Measurements from ENCODE around the gene MAEL. TPM values are rescaled to one million over a fixed set of nuclear protein-coding genes. Genes with fewer than 3 reads are reported as not detected.
A peak's percentile ranks its signal among the peaks of the same experiment; 100 is the strongest.

Gene MAEL
- total RNA-seq, 1 experiment from 2014 or later = 0.26 TPM

- Mint-ChIP-seq H3K4me1 (no peaks in the 10 kb centered on the region), H3K27me3 (ENCODE audit: low read depth) (no peaks in the 10 kb centered on the region; the same call in 1 of the 2 replicates), H3K4me3 (no peak overlapping the region), H3K36me3 (peaks cover 3% of the 10 kb centered on the region; the same call in 1 of the 2 replicates), H3K27ac (no peak overlapping the region), H3K9me3 (peaks cover 10% of the 10 kb centered on the region)
- ATAC-seq = no peak
- TF ChIP-seq CDX4 (CRISPR knock-in tag; IDR thresholded peaks at IDR 0.05; ENCODE audit: borderline replicate concordance) (no peak), JAZF1 (CRISPR knock-in tag; IDR thresholded peaks at IDR 0.05) (no peak), ATF2 (CRISPR knock-in tag; IDR thresholded peaks at IDR 0.05; ENCODE audit: borderline replicate concordance, low read depth) (no peak), ZNF232 (CRISPR knock-in tag; IDR thresholded peaks at IDR 0.05) (no peak)
- ChIA-PET CTCF (interaction anchor here (0.6 to 1.2 kb wide), 2 partner anchors 23 to 296 kb away, joined by 3 to 4 read pairs; no protein-coding TSS in a partner anchor), POLR2A (no interaction called here)
- DNase-seq (ENCODE audit: low spot score) = no peak
Observed at GRCh38 chr1:167033646-167034045, 44.6 kb downstream of the MAEL start.

- Mint-ChIP-seq H3K4me1 (peaks cover 8% of the 10 kb centered on the region), H3K4me3 (peak overlapping the region; percentile 18; the same call in 1 of the 2 replicates), H3K27me3 (ENCODE audit: low read depth) (peaks cover 2% of the 10 kb centered on the region; the same call in 1 of the 2 replicates), H3K27ac (no peak overlapping the region), H3K9me3 (0 out of 2 replicates have a peak, but pooled peaks cover 4% of the 10 kb centered on the region), H3K36me3 (no peaks in the 10 kb centered on the region)
- ChIA-PET CTCF (interaction anchor here (0.6 to 3.0 kb wide), 9 partner anchors 9 to 160 kb away, joined by 3 to 16 read pairs (median 4); no protein-coding TSS in a partner anchor), POLR2A (interaction anchor here (0.6 kb wide), 1 partner anchor 49 kb away, joined by 4 read pairs; no protein-coding TSS in a partner anchor)
- ATAC-seq (peak; percentile 74), DNase-seq (ENCODE audit: low spot score) (peak; percentile 28)
- TF ChIP-seq JAZF1 (CRISPR knock-in tag; IDR thresholded peaks at IDR 0.05) (no peak), JUN (CRISPR knock-in tag; IDR thresholded peaks at IDR 0.05) (no peak), SP1 (CRISPR knock-in tag; conservative IDR thresholded peaks at IDR 0.05) (no peak), GABPB1 (CRISPR knock-in tag; IDR thresholded peaks at IDR 0.05) (no peak), ATF3 (CRISPR knock-in tag; conservative IDR thresholded peaks at IDR 0.05) (no peak), AFF4 (CRISPR knock-in tag; IDR thresholded peaks at IDR 0.05; ENCODE audit: borderline replicate concordance) (no peak), ZNF532 (CRISPR knock-in tag; IDR thresholded peaks at IDR 0.05; ENCODE audit: borderline replicate concordance) (no peak), PREB (CRISPR knock-in tag; IDR thresholded peaks at IDR 0.05; ENCODE audit: borderline replicate concordance) (no peak), ZBTB21 (CRISPR knock-in tag; IDR thresholded peaks at IDR 0.05; ENCODE audit: borderline replicate concordance) (no peak), ATF2 (CRISPR knock-in tag; IDR thresholded peaks at IDR 0.05; ENCODE audit: borderline replicate concordance, low read depth) (no peak), ZNF416 (CRISPR knock-in tag; IDR thresholded peaks at IDR 0.05) (no peak), NFYB (CRISPR knock-in tag; conservative IDR thresholded peaks at IDR 0.05; ENCODE audit: low read depth) (no peak), HMGXB4 (CRISPR knock-in tag; IDR thresholded peaks at IDR 0.05) (no peak), SMAD3 (CRISPR knock-in tag; IDR thresholded peaks at IDR 0.05; ENCODE audit: borderline replicate concordance) (no peak)
Observed at GRCh38 chr1:167043752-167044488, 54.8 kb downstream of the MAEL start.
